Mucosa of stomach (tissue), 1 donor: ENCODE results near the gene SMIM11.
"Not testable (repeated sequence)": the region's sequence is repeated elsewhere in the genome, so short reads cannot be mapped to it uniquely, and the experiment has no call there.

ENCODE experiments used
- H3K27me3 ChIP-seq: one replicate; pipeline ENCODE4 v1.7.0; 2013; ENCODE audit warnings: mild to moderate bottlenecking, low read length; ENCODE audit not compliant: control insufficient read depth, insufficient read depth
- H3K36me3 ChIP-seq: one replicate; pipeline ENCODE4 v1.7.0; 2013; ENCODE audit warnings: low read length; ENCODE audit not compliant: control insufficient read depth, insufficient read depth
- H3K4me1 ChIP-seq: one replicate; pipeline ENCODE4 v1.7.0; 2013; ENCODE audit warnings: mild to moderate bottlenecking, low read length; ENCODE audit not compliant: control insufficient read depth, insufficient read depth
- H3K4me3 ChIP-seq: one replicate; pipeline ENCODE4 v1.7.0; 2013; ENCODE audit warnings: low read length
- H3K9ac ChIP-seq: one replicate; pipeline ENCODE4 v1.7.0; 2013; ENCODE audit warnings: mild to moderate bottlenecking, low read length, moderate library complexity
- H3K9me3 ChIP-seq: one replicate; pipeline ENCODE4 v1.7.0; 2013; ENCODE audit warnings: mild to moderate bottlenecking, low read length, moderate library complexity; ENCODE audit not compliant: control insufficient read depth
- donor health status: Pancreatic carcinoma.

Gene SMIM11

GRCh38 chr21:34358866-34359265, 16.4 kb upstream of the SMIM11 start:
- no peaks in the 10 kb centered on the region for H3K36me3 ChIP-seq
- H3K27me3 ChIP-seq = no peaks in the 10 kb centered on the region
- H3K9me3 ChIP-seq = no peaks in the 10 kb centered on the region
- H3K9ac ChIP-seq = no peak overlapping the region
- peaks cover 6% of the 10 kb centered on the region for H3K4me1 ChIP-seq
- H3K4me3 ChIP-seq = no peak overlapping the region

GRCh38 chr21:34360488-34361241, 14.6 kb upstream of the SMIM11 start:
- no peaks in the 10 kb centered on the region for H3K36me3 ChIP-seq
- H3K9ac ChIP-seq = no peak overlapping the region
- no peaks in the 10 kb centered on the region for H3K27me3 ChIP-seq
- H3K9me3 ChIP-seq = no peaks in the 10 kb centered on the region
- no peak overlapping the region for H3K4me3 ChIP-seq
- peaks cover 6% of the 10 kb centered on the region for H3K4me1 ChIP-seq

- H3K9me3 ChIP-seq = no peaks in the 10 kb centered on the region
- H3K4me1 ChIP-seq = peaks cover 13% of the 10 kb centered on the region
- no peak overlapping the region for H3K9ac ChIP-seq
- no peak overlapping the region for H3K4me3 ChIP-seq
- H3K36me3 ChIP-seq = no peaks in the 10 kb centered on the region
- H3K27me3 ChIP-seq = no peaks in the 10 kb centered on the region
Observed at GRCh38 chr21:34362136-34362444, 13.2 kb upstream of the SMIM11 start.

- Histone ChIP-seq H3K9me3 (no peaks in the 10 kb centered on the region), H3K4me1 (peaks cover 13% of the 10 kb centered on the region), H3K9ac (no peak overlapping the region), H3K36me3 (no peaks in the 10 kb centered on the region), H3K27me3 (no peaks in the 10 kb centered on the region), H3K4me3 (no peak overlapping the region)
Observed at GRCh38 chr21:34362670-34363069, 12.6 kb upstream of the SMIM11 start.

- Histone ChIP-seq H3K4me3 (peak within 1 kb of the TSS; percentile 0), H3K9me3 (no peaks in the 10 kb centered on the region), H3K4me1 (peaks cover 13% of the 10 kb centered on the region), H3K36me3 (no peaks in the 10 kb centered on the region), H3K27me3 (no peaks in the 10 kb centered on the region), H3K9ac (peak within 1 kb of the TSS; percentile 66)
Observed at GRCh38 chr21:34363733-34364132, 11.6 kb upstream of the SMIM11 start, which contains the start of gene KCNE2. KCNE2 (plus strand) TSS chr21:34364006; CDS start chr21:34370479, 6,473 bp downstream.

- no peaks in the 10 kb centered on the region for H3K27me3 ChIP-seq
Observed at GRCh38 chr21:34364921-34365320, 10.4 kb upstream of the SMIM11 start.

GRCh38 chr21:34365809-34366208, 9.5 kb upstream of the SMIM11 start:
- Histone ChIP-seq H3K4me3 (no peak overlapping the region), H3K4me1 (peaks cover 13% of the 10 kb centered on the region), H3K9ac (peak overlapping the region; percentile 66), H3K36me3 (no peaks in the 10 kb centered on the region), H3K9me3 (no peaks in the 10 kb centered on the region), H3K27me3 (no peaks in the 10 kb centered on the region)

More at GRCh38 chr21:34364921-34365320, 10.4 kb upstream of the SMIM11 start:
- Histone ChIP-seq H3K4me3 (peak overlapping the region; percentile 0), H3K36me3 (no peaks in the 10 kb centered on the region), H3K4me1 (peaks cover 13% of the 10 kb centered on the region), H3K9ac (peak overlapping the region; percentile 66), H3K9me3 (no peaks in the 10 kb centered on the region)

GRCh38 chr21:34367320-34367935, 7.9 kb upstream of the SMIM11 start:
- Histone ChIP-seq H3K27me3 (no peaks in the 10 kb centered on the region), H3K4me1 (peaks cover 13% of the 10 kb centered on the region), H3K9ac (no peak overlapping the region), H3K9me3 (no peaks in the 10 kb centered on the region), H3K4me3 (no peak overlapping the region), H3K36me3 (no peaks in the 10 kb centered on the region)

GRCh38 chr21:34369741-34370140, 5.6 kb upstream of the SMIM11 start:
- no peak overlapping the region for H3K4me3 ChIP-seq
- no peaks in the 10 kb centered on the region for H3K36me3 ChIP-seq

GRCh38 chr21:34372321-34372720, 3.0 kb upstream of the SMIM11 start:
- Histone ChIP-seq H3K4me3 (no peak overlapping the region), H3K9ac (no peak overlapping the region)

More at GRCh38 chr21:34369741-34370140, 5.6 kb upstream of the SMIM11 start:
- H3K9ac ChIP-seq = no peak overlapping the region
- H3K9me3 ChIP-seq = no peaks in the 10 kb centered on the region
- H3K27me3 ChIP-seq = no peaks in the 10 kb centered on the region
- peaks cover 7% of the 10 kb centered on the region for H3K4me1 ChIP-seq

GRCh38 chr21:34374462-34374861, 845 bp upstream of the SMIM11 start:
- H3K27me3 ChIP-seq, H3K36me3 ChIP-seq, H3K4me3 ChIP-seq, H3K9me3 ChIP-seq, H3K9ac ChIP-seq, H3K4me1 ChIP-seq: not testable (repeated sequence)

More at GRCh38 chr21:34372321-34372720, 3.0 kb upstream of the SMIM11 start:
- H3K27me3 ChIP-seq = no peaks in the 10 kb centered on the region
- no peaks in the 10 kb centered on the region for H3K9me3 ChIP-seq
- no peaks in the 10 kb centered on the region for H3K4me1 ChIP-seq
- no peaks in the 10 kb centered on the region for H3K36me3 ChIP-seq

- not testable (repeated sequence) for H3K4me3 ChIP-seq
Observed at GRCh38 chr21:34375619-34375972, 289 bp downstream of the SMIM11 start.

More at GRCh38 chr21:34375619-34375972, 289 bp downstream of the SMIM11 start:
- not testable (repeated sequence) for H3K36me3 ChIP-seq, H3K27me3 ChIP-seq, H3K4me1 ChIP-seq, H3K9me3 ChIP-seq, H3K9ac ChIP-seq
